H9 (cell line): ENCODE results near the gene PTEN. TPM values are rescaled to one million over a fixed set of nuclear protein-coding genes. Genes with fewer than 3 reads are reported as not detected.

Experiments used
- DNase-seq: peaks from one replicate; pipeline ENCODE4 v3.0.0-alpha.2; 2017
- H2AFZ ChIP-seq: one replicate; pipeline ENCODE4 v1.6.1; 2013; ENCODE audit warnings: mild to moderate bottlenecking, low read length, control low read depth, moderate library complexity
- H2AK5ac ChIP-seq: 2 replicates; pipeline ENCODE4 v1.6.1; 2013; ENCODE audit warnings: low read length, control low read depth, mixed read lengths; ENCODE audit not compliant: insufficient read length
- H2BK120ac ChIP-seq: one replicate; pipeline ENCODE4 v1.6.1; 2013; ENCODE audit warnings: low read depth, mild to moderate bottlenecking, low read length, control low read depth, inconsistent platforms; ENCODE audit not compliant: poor library complexity, severe bottlenecking
- H2BK12ac ChIP-seq: 2 replicates; pipeline ENCODE4 v1.6.1; 2013; ENCODE audit warnings: low read length, control low read depth, mixed read lengths, low read depth; ENCODE audit not compliant: insufficient read length
- H2BK15ac ChIP-seq: 2 replicates; pipeline ENCODE4 v1.6.1; 2013; ENCODE audit warnings: low read depth, low read length, control low read depth
- H2BK20ac ChIP-seq: one replicate; pipeline ENCODE4 v1.6.1; 2013; ENCODE audit warnings: low read depth, mild to moderate bottlenecking, low read length, control low read depth, inconsistent platforms; ENCODE audit not compliant: poor library complexity, severe bottlenecking
- H2BK5ac ChIP-seq: 2 replicates; pipeline ENCODE4 v1.6.1; 2013; ENCODE audit warnings: low read length, control low read depth, mixed read lengths; ENCODE audit not compliant: insufficient read length
- H3K14ac ChIP-seq: 2 replicates; pipeline ENCODE4 v1.6.1; 2013; ENCODE audit warnings: low read length, control low read depth; ENCODE audit not compliant: insufficient read depth
- H3K18ac ChIP-seq: 2 replicates; pipeline ENCODE4 v1.6.1; 2013; ENCODE audit warnings: low read depth, mild to moderate bottlenecking, mixed read lengths, low read length, control low read depth; ENCODE audit not compliant: insufficient read length
- H3K23ac ChIP-seq: 2 replicates; pipeline ENCODE4 v1.6.1; 2013; ENCODE audit warnings: low read length, control low read depth, mixed read lengths, low read depth; ENCODE audit not compliant: insufficient read length
- H3K23me2 ChIP-seq: 2 replicates; pipeline ENCODE4 v1.6.1; 2013; ENCODE audit warnings: low read depth, mild to moderate bottlenecking, mixed read lengths, low read length, control low read depth; ENCODE audit not compliant: insufficient read length, poor library complexity, severe bottlenecking
- H3K27ac ChIP-seq: 2 replicates; pipeline ENCODE4 v1.5.1; 2013; ENCODE audit warnings: low read length, control low read depth, mixed read lengths, low read depth; ENCODE audit not compliant: insufficient read length
- H3K27me3 ChIP-seq: 2 replicates; pipeline ENCODE4 v1.6.1; 2013; ENCODE audit warnings: low read length, control low read depth, inconsistent platforms; ENCODE audit not compliant: insufficient read depth
- H3K4ac ChIP-seq: 2 replicates; pipeline ENCODE4 v1.6.1; 2013; ENCODE audit warnings: low read depth, mild to moderate bottlenecking, control low read depth, inconsistent platforms, low read length, moderate library complexity
- H3K4me1 ChIP-seq: 2 replicates; pipeline ENCODE4 v1.6.1; 2013; ENCODE audit warnings: low read length, control low read depth, inconsistent platforms; ENCODE audit not compliant: insufficient read depth
- H3K4me2 ChIP-seq: 2 replicates; pipeline ENCODE4 v1.6.1; 2013; ENCODE audit warnings: low read length, control low read depth, mixed read lengths; ENCODE audit not compliant: insufficient read length, insufficient read depth
- H3K56ac ChIP-seq: 2 replicates; pipeline ENCODE4 v1.6.1; 2013; ENCODE audit warnings: low read depth, mild to moderate bottlenecking, mixed read lengths, low read length, control low read depth; ENCODE audit not compliant: insufficient read length
- H3K79me1 ChIP-seq: 2 replicates; pipeline ENCODE4 v1.6.1; 2013; ENCODE audit warnings: low read depth, mild to moderate bottlenecking, moderate library complexity, low read length, control low read depth, inconsistent platforms; ENCODE audit not compliant: insufficient read depth, poor library complexity, severe bottlenecking
- H3K79me2 ChIP-seq: 2 replicates; pipeline ENCODE4 v1.6.1; 2013; ENCODE audit warnings: low read length, control low read depth, inconsistent platforms; ENCODE audit not compliant: insufficient read depth
- H3K9ac ChIP-seq: 2 replicates; pipeline ENCODE4 v1.6.1; 2013; ENCODE audit warnings: low read length, control low read depth, mixed read lengths; ENCODE audit not compliant: insufficient read length; ENCODE audit errors: extremely low read depth
- H3K9me3 ChIP-seq: one replicate; pipeline ENCODE4 v1.6.1; 2013; ENCODE audit warnings: low read depth, low read length, inconsistent platforms; ENCODE audit not compliant: control insufficient read depth
- H3T11ph ChIP-seq: one replicate; pipeline ENCODE4 v1.6.1; 2013; ENCODE audit warnings: mild to moderate bottlenecking, low read length, control low read depth, inconsistent platforms
- H4K20me1 ChIP-seq: one replicate; pipeline ENCODE4 v1.6.1; 2013; ENCODE audit not compliant: control insufficient read depth, insufficient read length, insufficient read depth
- H4K5ac ChIP-seq: 2 replicates; pipeline ENCODE4 v1.6.1; 2013; ENCODE audit warnings: low read depth, mild to moderate bottlenecking, mixed read lengths, low read length, control low read depth; ENCODE audit not compliant: insufficient read length
- H4K8ac ChIP-seq: replicated peaks from 2 replicates; pipeline ENCODE4 v1.6.1; 2013; ENCODE audit warnings: low read length, control low read depth, mixed read lengths, low read depth; ENCODE audit not compliant: insufficient read length
- H4K91ac ChIP-seq: 2 replicates; pipeline ENCODE4 v1.6.1; 2013; ENCODE audit warnings: low read depth, mild to moderate bottlenecking, moderate library complexity, mixed read lengths, low read length, control low read depth; ENCODE audit not compliant: insufficient read length
- H3K27ac Mint-ChIP-seq, 3 experiments: 2 replicates in 2 of 3; 3 replicates in 1 of 3; pipeline ENCODE4 v1.8.0; 2020 to 2021; ENCODE audit warnings: mixed read lengths in 3 of 3, mild to moderate bottlenecking in 1 of 3, moderate library complexity in 1 of 3
- H3K27me3 Mint-ChIP-seq: 2 replicates; pipeline ENCODE4 v1.8.0; 2021; ENCODE audit warnings: low read depth, mild to moderate bottlenecking, moderate library complexity, mixed read lengths
- H3K36me3 Mint-ChIP-seq, 3 experiments: 2 replicates in 2 of 3; 3 replicates in 1 of 3; pipeline ENCODE4 v1.8.0; 2020 to 2021; ENCODE audit warnings: low read depth in 3 of 3, mixed read lengths in 3 of 3; ENCODE audit not compliant: insufficient read depth in 1 of 3
- H3K4me1 Mint-ChIP-seq, 2 experiments: 2 replicates each; pipeline ENCODE4 v1.8.0; 2020; ENCODE audit warnings: mixed read lengths in 2 of 2
- H3K4me3 Mint-ChIP-seq, 2 experiments: 2 replicates in 1 of 2; 3 replicates in 1 of 2; pipeline ENCODE4 v1.8.0; 2020 to 2021; ENCODE audit warnings: mild to moderate bottlenecking in 2 of 2, mixed read lengths in 2 of 2, moderate library complexity in 1 of 2
- H3K9me3 Mint-ChIP-seq, 2 experiments: 2 replicates in 1 of 2; 3 replicates in 1 of 2; pipeline ENCODE4 v1.8.0; 2020; ENCODE audit warnings: mild to moderate bottlenecking in 2 of 2, mixed read lengths in 2 of 2, moderate library complexity in 1 of 2
- WGBS: extraction: QIAGEN DNeasy Blood & Tissue Kit; methylation state at CpG from one replicate; pipeline ENCODE4 v1.1.7; 2013; ENCODE audit warnings: missing lambda C conversion rate, low lambda C conversion rate, mixed read lengths; ENCODE audit not compliant: insufficient read length; ENCODE audit errors: extremely low coverage; 5-methylcytosine and 5-hydroxymethylcytosine counted together
- total RNA-seq: library from RNA; stranded (reverse); gene quantifications from 2 replicates; pipeline ENCODE4 v1.2.1, GENCODE V29; 2021
- TF ChIP-seq, protein P1 (sequence below): fragments of 200-600 bp; sonication (generic); conservative IDR thresholded peaks from 3 replicates; pipeline ENCODE4 v1.8.0; 2021; ENCODE audit warnings: antibody characterized with exemption, mild to moderate bottlenecking

The PTEN gene
- total RNA-seq, 1 experiment from 2014 or later = 52.8 TPM

DNA sequence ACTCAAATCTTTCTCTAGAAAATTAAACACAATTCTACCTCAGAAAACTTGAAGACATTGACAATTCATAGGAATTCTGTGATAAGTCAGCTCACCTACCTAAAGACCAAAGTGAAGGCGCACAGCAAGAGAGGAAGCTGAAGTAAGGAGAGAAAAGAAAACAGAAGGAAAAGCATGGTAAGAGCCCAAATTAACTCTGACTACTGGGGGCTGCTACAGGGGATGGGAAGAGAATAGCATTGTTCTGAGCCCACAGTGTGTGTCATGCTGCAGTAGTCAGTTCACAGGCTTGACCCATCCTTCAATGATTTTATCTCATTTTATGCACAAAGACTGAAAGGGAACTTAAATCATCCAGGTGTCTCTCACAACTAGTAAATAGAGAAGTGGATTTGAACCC is 111.3 kb downstream of the PTEN start:
- Mint-ChIP-seq H3K4me3 (peak overlapping the region in 1 of 2 experiments; percentile 50; a peak in 2 of 5 replicates), H3K4me1 (peaks cover 72 to 79% of the 10 kb centered on the region in 2 experiments)
- no peak overlapping the region for H2BK120ac ChIP-seq

More for the DNA sequence above, 111.3 kb downstream of the PTEN start:
- H3K9ac ChIP-seq = no peak overlapping the region
- H3K56ac ChIP-seq = no peak overlapping the region
- peak overlapping the region; percentile 46 for H3K27ac ChIP-seq
- no peak overlapping the region for H4K5ac ChIP-seq
- H3K79me1 ChIP-seq = no peaks in the 10 kb centered on the region
- H3K23me2 ChIP-seq = no peaks in the 10 kb centered on the region
- no peak overlapping the region for H4K8ac ChIP-seq
- TF ChIP-seq, protein P1, sequence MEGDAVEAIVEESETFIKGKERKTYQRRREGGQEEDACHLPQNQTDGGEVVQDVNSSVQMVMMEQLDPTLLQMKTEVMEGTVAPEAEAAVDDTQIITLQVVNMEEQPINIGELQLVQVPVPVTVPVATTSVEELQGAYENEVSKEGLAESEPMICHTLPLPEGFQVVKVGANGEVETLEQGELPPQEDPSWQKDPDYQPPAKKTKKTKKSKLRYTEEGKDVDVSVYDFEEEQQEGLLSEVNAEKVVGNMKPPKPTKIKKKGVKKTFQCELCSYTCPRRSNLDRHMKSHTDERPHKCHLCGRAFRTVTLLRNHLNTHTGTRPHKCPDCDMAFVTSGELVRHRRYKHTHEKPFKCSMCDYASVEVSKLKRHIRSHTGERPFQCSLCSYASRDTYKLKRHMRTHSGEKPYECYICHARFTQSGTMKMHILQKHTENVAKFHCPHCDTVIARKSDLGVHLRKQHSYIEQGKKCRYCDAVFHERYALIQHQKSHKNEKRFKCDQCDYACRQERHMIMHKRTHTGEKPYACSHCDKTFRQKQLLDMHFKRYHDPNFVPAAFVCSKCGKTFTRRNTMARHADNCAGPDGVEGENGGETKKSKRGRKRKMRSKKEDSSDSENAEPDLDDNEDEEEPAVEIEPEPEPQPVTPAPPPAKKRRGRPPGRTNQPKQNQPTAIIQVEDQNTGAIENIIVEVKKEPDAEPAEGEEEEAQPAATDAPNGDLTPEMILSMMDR = no peak
- WGBS = no CpG with 5 or more reads among the region's 1 CpG
- no peak overlapping the region for H3T11ph ChIP-seq
- peak overlapping the region; percentile 68 to 99 (median 95) for H3K27ac Mint-ChIP-seq
- no peaks in the 10 kb centered on the region for H3K27me3 Mint-ChIP-seq
- no peak overlapping the region for H2BK5ac ChIP-seq
- no peak overlapping the region for H3K4ac ChIP-seq
- H3K9me3 ChIP-seq = no peaks in the 10 kb centered on the region
- H3K9me3 Mint-ChIP-seq = no peaks in the 10 kb centered on the region
- no peak overlapping the region for H3K23ac ChIP-seq
- H3K79me2 ChIP-seq = no peaks in the 10 kb centered on the region
- peaks cover 0 to 5% (median 3%) of the 10 kb centered on the region in 3 experiments; a peak in 3 of 7 replicates for H3K36me3 Mint-ChIP-seq
- no peak overlapping the region for H2BK12ac ChIP-seq
- no peak overlapping the region for H4K91ac ChIP-seq
- no peaks in the 10 kb centered on the region for H3K27me3 ChIP-seq
- peaks cover 12% of the 10 kb centered on the region for H3K4me1 ChIP-seq
- no peaks in the 10 kb centered on the region for H4K20me1 ChIP-seq
- H3K14ac ChIP-seq = no peak overlapping the region
- no peak for DNase-seq
- no peak overlapping the region for H2BK20ac ChIP-seq
- no peak overlapping the region for H3K18ac ChIP-seq
- no peak overlapping the region for H2AFZ ChIP-seq
- no peak overlapping the region for H2AK5ac ChIP-seq
- no peak overlapping the region for H3K4me2 ChIP-seq
- no peak overlapping the region for H2BK15ac ChIP-seq
